ENCODE measurements around the gene MAML3.

DNA sequence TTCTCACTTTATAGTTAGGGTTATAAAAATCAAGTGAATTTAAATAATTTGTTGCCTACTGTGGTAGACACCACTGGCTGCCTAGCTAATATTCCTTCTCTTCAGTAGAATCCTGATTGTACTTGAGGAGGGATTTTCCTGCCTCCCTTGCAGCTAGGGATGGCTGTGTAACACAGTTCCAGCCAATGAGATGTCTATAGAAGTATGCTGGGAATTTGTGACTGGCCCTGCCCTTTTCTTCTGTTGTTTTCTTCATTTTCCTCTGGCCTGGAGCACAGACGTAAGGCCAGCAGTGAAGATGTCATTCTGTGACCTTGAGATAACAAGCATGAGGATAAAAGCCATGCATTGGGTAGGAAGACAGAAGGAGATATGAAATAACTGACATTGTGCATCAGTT lies 343.3 kb downstream of the MAML3 start:
- TF ChIP-seq, protein P1, sequence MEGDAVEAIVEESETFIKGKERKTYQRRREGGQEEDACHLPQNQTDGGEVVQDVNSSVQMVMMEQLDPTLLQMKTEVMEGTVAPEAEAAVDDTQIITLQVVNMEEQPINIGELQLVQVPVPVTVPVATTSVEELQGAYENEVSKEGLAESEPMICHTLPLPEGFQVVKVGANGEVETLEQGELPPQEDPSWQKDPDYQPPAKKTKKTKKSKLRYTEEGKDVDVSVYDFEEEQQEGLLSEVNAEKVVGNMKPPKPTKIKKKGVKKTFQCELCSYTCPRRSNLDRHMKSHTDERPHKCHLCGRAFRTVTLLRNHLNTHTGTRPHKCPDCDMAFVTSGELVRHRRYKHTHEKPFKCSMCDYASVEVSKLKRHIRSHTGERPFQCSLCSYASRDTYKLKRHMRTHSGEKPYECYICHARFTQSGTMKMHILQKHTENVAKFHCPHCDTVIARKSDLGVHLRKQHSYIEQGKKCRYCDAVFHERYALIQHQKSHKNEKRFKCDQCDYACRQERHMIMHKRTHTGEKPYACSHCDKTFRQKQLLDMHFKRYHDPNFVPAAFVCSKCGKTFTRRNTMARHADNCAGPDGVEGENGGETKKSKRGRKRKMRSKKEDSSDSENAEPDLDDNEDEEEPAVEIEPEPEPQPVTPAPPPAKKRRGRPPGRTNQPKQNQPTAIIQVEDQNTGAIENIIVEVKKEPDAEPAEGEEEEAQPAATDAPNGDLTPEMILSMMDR (optimal IDR thresholded peaks at IDR 0.05 in 1 of 3, IDR thresholded peaks at IDR 0.05 in 1 of 3, conservative IDR thresholded peaks at IDR 0.05 in 1 of 3; ENCODE audit: extremely low read depth in 1 of 3, insufficient read depth in 2 of 3, low read length in 3 of 3) = no peak
- TF ChIP-seq EZH2 (IDR thresholded peaks at IDR 0.05; ENCODE audit: low read length) = no peak
